ENCODE measurements around the gene TBC1D4.
A peak's percentile ranks its signal among the peaks of the same experiment; 100 is the strongest.

TBC1D4 gene

DNA sequence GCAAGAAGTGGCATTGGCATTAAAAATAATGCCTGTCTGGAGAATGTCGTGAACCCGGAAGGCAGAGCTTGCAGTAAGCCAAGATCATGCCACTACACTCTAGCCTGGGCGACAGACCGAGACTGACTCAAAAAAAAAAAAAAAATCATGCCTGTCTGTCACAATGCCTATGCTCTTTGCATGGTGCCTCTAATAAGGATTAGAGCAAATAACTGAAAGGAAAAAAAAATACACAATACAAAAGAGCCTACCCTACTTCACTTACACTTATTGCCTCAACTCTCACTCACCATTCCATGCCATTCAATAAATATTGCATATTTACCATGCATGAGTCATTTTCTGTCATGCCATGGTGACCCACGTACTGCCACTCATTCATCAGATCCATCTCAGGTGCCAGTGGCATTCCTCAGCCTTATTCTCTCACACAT lies 49.1 kb downstream of the TBC1D4 start:
- DNase-seq (ENCODE audit: low read depth) = no peak
- TF ChIP-seq, protein P1, sequence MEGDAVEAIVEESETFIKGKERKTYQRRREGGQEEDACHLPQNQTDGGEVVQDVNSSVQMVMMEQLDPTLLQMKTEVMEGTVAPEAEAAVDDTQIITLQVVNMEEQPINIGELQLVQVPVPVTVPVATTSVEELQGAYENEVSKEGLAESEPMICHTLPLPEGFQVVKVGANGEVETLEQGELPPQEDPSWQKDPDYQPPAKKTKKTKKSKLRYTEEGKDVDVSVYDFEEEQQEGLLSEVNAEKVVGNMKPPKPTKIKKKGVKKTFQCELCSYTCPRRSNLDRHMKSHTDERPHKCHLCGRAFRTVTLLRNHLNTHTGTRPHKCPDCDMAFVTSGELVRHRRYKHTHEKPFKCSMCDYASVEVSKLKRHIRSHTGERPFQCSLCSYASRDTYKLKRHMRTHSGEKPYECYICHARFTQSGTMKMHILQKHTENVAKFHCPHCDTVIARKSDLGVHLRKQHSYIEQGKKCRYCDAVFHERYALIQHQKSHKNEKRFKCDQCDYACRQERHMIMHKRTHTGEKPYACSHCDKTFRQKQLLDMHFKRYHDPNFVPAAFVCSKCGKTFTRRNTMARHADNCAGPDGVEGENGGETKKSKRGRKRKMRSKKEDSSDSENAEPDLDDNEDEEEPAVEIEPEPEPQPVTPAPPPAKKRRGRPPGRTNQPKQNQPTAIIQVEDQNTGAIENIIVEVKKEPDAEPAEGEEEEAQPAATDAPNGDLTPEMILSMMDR (conservative IDR thresholded peaks at IDR 0.05; ENCODE audit: control insufficient read depth, insufficient read depth, low read depth, low read length) = no peak
- H3K4me3 ChIP-seq (ENCODE audit: control insufficient read depth, low read depth, low read length) = no peak overlapping the region

DNA sequence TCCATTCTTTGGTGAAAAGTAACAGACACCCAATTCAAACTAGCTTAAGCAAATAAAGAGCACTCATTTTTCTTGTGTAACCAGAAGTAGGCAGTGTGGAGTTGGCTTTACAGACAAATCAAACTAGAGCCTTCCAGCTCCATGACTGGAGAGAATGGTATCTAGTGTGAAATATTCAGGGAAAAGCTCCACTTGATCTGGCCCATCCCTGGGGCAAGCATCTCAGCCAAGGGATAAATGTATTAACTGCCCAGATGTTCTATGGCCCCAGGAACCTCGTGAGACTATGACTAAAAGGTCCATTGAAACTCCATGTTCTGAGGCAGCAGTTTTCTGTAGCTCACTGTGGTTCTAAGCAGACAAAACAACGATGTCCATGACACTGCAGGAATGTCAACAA lies 49.9 kb downstream of the TBC1D4 start:
- peak; percentile 61 for DNase-seq (ENCODE audit: low read depth)
- TF ChIP-seq, protein P1 (conservative IDR thresholded peaks at IDR 0.05; ENCODE audit: control insufficient read depth, insufficient read depth, low read depth, low read length) = peak; percentile 18
- H3K4me3 ChIP-seq (ENCODE audit: control insufficient read depth, low read depth, low read length) = no peak overlapping the region

DNA sequence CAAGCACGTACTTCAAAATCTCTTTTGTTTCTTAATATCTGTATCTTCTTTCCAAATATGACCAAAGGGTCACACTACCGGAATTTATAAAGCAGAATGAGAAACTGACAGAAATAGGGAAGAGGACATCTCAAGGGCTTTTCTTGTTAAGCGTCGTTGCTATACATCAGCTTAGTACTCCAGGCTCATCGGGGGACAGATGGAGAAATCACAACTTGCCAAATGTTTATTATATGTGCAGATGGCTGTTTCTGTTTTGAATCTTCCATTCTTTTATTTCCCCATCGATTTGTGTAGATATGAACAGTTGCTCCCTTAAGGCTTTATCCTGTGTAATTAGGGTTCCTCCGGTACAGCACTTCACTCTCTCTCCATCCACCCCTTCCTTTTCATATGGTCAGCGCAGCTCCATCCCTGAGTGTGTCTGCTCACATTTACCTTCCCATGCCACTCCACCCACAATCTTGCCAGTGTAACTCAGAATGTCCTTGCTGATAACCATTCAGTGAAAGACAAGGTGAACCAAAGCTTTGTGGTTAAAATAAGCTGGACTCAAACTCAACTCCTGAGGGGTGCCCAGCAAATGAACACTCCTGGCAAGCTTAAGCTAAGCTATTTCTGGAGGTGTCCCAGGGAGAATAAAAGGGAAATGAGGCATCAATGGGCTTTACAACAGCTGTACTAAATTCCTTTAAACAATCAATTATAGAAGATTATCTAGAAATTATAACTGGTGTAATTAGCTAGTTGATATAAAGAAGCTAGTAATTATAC lies 51.3 kb downstream of the TBC1D4 start:
- no peak for DNase-seq (ENCODE audit: low read depth)
- no peak overlapping the region for H3K4me3 ChIP-seq (ENCODE audit: control insufficient read depth, low read depth, low read length)
- TF ChIP-seq, protein P1 (conservative IDR thresholded peaks at IDR 0.05; ENCODE audit: control insufficient read depth, insufficient read depth, low read depth, low read length) = no peak

DNA sequence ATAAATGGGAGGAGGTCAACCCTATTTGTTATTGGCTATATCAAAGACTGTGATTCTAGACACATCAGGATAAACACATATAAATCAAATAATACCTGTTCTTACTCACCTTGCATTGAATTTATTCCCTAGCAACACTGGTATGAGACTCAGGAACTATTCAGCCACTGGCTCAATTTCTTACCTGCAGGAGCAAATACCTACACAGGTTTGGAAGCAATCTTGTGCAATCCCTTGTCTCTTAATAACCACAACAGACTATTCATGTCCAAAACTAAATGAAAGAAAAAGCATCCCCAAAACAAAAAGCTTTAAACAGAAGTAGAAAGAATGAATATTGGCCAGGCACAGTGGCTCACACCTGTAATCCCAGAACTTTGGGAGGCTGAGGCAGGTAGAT lies 55.5 kb downstream of the TBC1D4 start:
- no peak overlapping the region for H3K4me3 ChIP-seq (ENCODE audit: control insufficient read depth, low read depth, low read length)
- TF ChIP-seq, protein P1 (conservative IDR thresholded peaks at IDR 0.05; ENCODE audit: control insufficient read depth, insufficient read depth, low read depth, low read length) = no peak
- DNase-seq (ENCODE audit: low read depth) = no peak

DNA sequence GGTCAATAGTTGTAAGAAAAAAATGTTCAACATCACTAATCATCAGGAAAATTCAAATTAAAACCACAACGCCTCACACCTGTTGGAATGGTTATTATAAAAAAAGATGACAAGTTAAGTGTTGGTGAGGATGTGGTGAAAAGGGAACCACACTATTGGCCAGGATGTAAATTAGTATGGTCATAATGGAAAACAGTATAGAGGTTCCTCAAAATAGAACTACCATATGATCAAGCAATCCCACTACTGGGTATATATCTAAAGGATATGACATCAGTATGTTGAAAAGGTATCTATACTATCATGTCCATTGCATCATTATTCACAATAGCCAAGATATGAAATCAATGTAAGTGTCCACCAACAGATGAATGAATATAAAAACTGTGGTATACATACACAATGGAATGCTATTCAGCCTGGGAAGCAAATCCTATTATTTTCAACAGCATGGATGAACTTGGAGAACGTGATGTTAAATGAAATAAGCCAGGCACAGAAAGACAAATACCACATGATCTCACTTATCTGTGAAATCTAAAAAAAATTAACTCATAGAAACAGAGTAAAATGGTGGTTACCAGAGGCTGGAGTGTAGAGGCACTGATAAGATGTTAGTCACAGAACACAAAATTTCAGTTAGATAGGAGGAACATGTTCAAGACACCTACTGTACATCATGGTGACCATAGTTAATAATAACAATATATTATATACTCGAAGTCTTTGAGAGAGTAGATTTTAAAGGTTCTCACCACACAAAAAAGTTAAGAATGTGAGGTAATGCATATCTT lies 56.6 kb downstream of the TBC1D4 start:
- no peak for DNase-seq (ENCODE audit: low read depth)
- H3K4me3 ChIP-seq (ENCODE audit: control insufficient read depth, low read depth, low read length) = no peak overlapping the region
- TF ChIP-seq, protein P1 (conservative IDR thresholded peaks at IDR 0.05; ENCODE audit: control insufficient read depth, insufficient read depth, low read depth, low read length) = no peak

DNA sequence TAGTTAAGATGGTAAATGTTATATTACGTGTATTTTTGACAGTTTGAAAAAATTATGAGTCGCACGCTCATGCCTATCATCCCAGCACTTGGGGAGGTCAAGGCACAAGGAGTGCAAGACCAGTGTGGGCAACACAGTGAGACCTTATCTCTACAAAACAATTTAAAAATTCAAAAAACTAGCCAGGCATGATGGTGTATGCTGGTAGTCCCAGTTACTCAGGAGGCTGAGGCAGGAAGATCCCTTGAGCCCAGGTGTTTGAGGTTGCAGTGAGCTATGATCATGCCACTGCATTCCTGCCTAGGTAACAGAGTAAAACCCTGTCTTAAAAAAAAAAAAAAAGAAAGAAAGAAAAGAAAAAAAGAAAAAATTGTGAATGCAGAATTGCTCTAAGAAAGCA lies 58.0 kb downstream of the TBC1D4 start:
- TF ChIP-seq, protein P1 (conservative IDR thresholded peaks at IDR 0.05; ENCODE audit: control insufficient read depth, insufficient read depth, low read depth, low read length) = no peak
- DNase-seq (ENCODE audit: low read depth) = no peak
- no peak overlapping the region for H3K4me3 ChIP-seq (ENCODE audit: control insufficient read depth, low read depth, low read length)
